GM12801 (cell line): ENCODE data around the gene ZRANB2.

Source experiments
- TF ChIP-seq, protein P1 (sequence below): IDR thresholded peaks from one replicate; pipeline ENCODE4 v1.5.1; 2011; ENCODE audit warnings: control low read depth; ENCODE audit not compliant: insufficient read length; ENCODE audit errors: extremely low read depth

ZRANB2 gene

GRCh38 chr1:71038942-71039341 is 41.9 kb downstream of the ZRANB2 start:
- TF ChIP-seq, protein P1, sequence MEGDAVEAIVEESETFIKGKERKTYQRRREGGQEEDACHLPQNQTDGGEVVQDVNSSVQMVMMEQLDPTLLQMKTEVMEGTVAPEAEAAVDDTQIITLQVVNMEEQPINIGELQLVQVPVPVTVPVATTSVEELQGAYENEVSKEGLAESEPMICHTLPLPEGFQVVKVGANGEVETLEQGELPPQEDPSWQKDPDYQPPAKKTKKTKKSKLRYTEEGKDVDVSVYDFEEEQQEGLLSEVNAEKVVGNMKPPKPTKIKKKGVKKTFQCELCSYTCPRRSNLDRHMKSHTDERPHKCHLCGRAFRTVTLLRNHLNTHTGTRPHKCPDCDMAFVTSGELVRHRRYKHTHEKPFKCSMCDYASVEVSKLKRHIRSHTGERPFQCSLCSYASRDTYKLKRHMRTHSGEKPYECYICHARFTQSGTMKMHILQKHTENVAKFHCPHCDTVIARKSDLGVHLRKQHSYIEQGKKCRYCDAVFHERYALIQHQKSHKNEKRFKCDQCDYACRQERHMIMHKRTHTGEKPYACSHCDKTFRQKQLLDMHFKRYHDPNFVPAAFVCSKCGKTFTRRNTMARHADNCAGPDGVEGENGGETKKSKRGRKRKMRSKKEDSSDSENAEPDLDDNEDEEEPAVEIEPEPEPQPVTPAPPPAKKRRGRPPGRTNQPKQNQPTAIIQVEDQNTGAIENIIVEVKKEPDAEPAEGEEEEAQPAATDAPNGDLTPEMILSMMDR: no peak

GRCh38 chr1:71037829-71038620 is 42.8 kb downstream of the ZRANB2 start:
- TF ChIP-seq, protein P1: no peak

GRCh38 chr1:71037066-71037465 is 43.8 kb downstream of the ZRANB2 start:
- TF ChIP-seq, protein P1: no peak

- TF ChIP-seq, protein P1: no peak
Observed at GRCh38 chr1:71033136-71033535, 47.7 kb downstream of the ZRANB2 start.

DNA sequence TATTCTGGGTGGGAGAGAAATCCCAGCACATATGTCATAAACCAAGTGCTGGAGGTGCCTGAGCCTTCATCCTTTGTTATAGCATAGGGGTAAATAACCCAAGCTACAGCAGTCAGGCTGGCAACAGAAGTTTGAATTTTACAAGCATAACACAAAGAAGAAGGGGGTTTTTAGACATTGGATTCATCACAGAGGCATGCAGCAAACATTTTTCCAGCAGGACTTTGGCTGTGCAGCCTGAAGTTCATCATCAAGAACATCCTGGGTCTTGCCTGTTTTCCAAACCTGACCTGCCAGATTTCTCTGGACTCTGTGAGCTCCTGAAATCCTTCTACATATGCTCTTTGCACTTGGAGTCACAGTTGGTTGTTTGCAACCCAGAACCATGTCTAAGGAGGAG is 49.4 kb downstream of the ZRANB2 start:
- TF ChIP-seq, protein P1: no peak

DNA sequence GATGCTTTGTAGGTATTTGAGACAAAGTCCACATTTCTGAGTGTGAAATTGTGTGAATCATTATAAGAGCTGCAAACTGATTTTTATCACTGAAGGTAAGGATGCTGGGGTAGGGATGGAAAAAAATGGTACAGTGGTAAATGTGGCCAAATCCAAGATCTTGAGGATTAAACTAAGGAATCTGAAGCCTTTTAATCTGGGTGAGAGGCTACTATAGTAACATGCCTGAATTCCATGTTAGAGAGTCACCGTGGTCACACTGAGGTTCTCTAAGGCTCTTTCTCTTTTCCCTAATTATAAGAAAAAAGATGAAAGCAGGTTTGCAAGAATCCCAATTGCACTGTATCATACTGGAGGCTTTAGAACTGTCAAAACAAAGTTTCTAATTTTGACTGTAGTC is 50.8 kb downstream of the ZRANB2 start:
- TF ChIP-seq, protein P1: no peak

- TF ChIP-seq, protein P1: no peak
Observed at GRCh38 chr1:71028981-71029380, 51.9 kb downstream of the ZRANB2 start.

- TF ChIP-seq, protein P1: no peak
Observed at GRCh38 chr1:71027991-71028390, 52.8 kb downstream of the ZRANB2 start.
